Neural cell (in vitro differentiated cells): ENCODE results near the gene UTP14A. TPM values are rescaled to one million over a fixed set of nuclear protein-coding genes. Genes with fewer than 3 reads are reported as not detected.

Experiments
- H2AFZ ChIP-seq: fragments of 200-600, 300-800 bp; sonication (generic), shearing (Covaris generic); 2 replicates; pipeline ENCODE4 v1.6.0; 2014; ENCODE audit warnings: low read depth, mild to moderate bottlenecking, antibody characterized with exemption, low read length, moderate library complexity
- H3F3A ChIP-seq: fragments of 200-600 bp; shearing (Covaris generic); 2 replicates; pipeline ENCODE4 v1.6.1; 2016; ENCODE audit warnings: mild to moderate bottlenecking, moderate library complexity, mixed read lengths, antibody characterized with exemption, low read length; ENCODE audit not compliant: insufficient read depth, poor library complexity, severe bottlenecking
- H3K27ac ChIP-seq: fragments of 200-600, 300-800 bp; sonication (generic), shearing (Covaris generic); 2 replicates; pipeline ENCODE4 v1.5.1; 2014; ENCODE audit warnings: mild to moderate bottlenecking, low read length, moderate library complexity
- H3K27me3 ChIP-seq: fragments of 300-800, 200-600 bp; sonication (generic), shearing (Covaris generic); 2 replicates; pipeline ENCODE4 v1.6.0; 2014; ENCODE audit warnings: mild to moderate bottlenecking, low read depth, low read length, moderate library complexity; ENCODE audit not compliant: insufficient read depth
- H3K36me3 ChIP-seq: fragments of 300-800, 200-600 bp; sonication (generic), shearing (Covaris generic); 2 replicates; pipeline ENCODE4 v1.5.1; 2014; ENCODE audit warnings: mild to moderate bottlenecking, antibody characterized with exemption, low read length, moderate library complexity; ENCODE audit not compliant: insufficient read depth
- H3K4me2 ChIP-seq: fragments of 300-800, 200-600 bp; sonication (generic), shearing (Covaris generic); 2 replicates; pipeline ENCODE4 v1.6.0; 2014; ENCODE audit warnings: mild to moderate bottlenecking, low read length
- H3K4me3 ChIP-seq: fragments of 300-800, 200-600 bp; sonication (generic), shearing (Covaris generic); 2 replicates; pipeline ENCODE4 v1.5.1; 2014; ENCODE audit warnings: mild to moderate bottlenecking, low read length, moderate library complexity
- H3K79me2 ChIP-seq: fragments of 200-600 bp; shearing (Covaris generic); replicated peaks from 2 replicates; pipeline ENCODE4 v1.6.0; 2014; ENCODE audit warnings: mild to moderate bottlenecking, low read length, moderate library complexity; ENCODE audit not compliant: insufficient read depth
- H3K9ac ChIP-seq: fragments of 300-800, 200-600 bp; sonication (generic), shearing (Covaris generic); 2 replicates; pipeline ENCODE4 v1.6.1; 2016; ENCODE audit warnings: mild to moderate bottlenecking, low read length, mixed read lengths
- H3K9me2 ChIP-seq: fragments of 200-600 bp; shearing (Covaris generic); 2 replicates; pipeline ENCODE4 v1.6.1; 2016; ENCODE audit warnings: mild to moderate bottlenecking, low read length, mixed read lengths; ENCODE audit not compliant: insufficient read depth
- H3K9me3 ChIP-seq: fragments of 200-600, 300-800 bp; sonication (generic), shearing (Covaris generic); 2 replicates; pipeline ENCODE4 v1.6.1; 2016; ENCODE audit warnings: mild to moderate bottlenecking, mixed run types, low read length, moderate library complexity, mixed read lengths
- H4K20me1 ChIP-seq: fragments of 200-600 bp; shearing (Covaris generic); 2 replicates; pipeline ENCODE4 v1.6.1; 2016; ENCODE audit warnings: mild to moderate bottlenecking, mixed run types; ENCODE audit not compliant: insufficient read depth
- CTCF ChIP-seq: fragments of 450-650 bp; IDR thresholded peaks from 2 replicates; pipeline ENCODE4 v1.5.1; 2014; ENCODE audit warnings: antibody characterized with exemption, mild to moderate bottlenecking, moderate library complexity; ENCODE audit not compliant: poor library complexity, severe bottlenecking
- EP300 ChIP-seq: fragments of 450-650 bp; conservative IDR thresholded peaks from 2 replicates; pipeline ENCODE4 v1.6.1; 2014; ENCODE audit warnings: antibody characterized with exemption, mild to moderate bottlenecking, moderate library complexity; ENCODE audit not compliant: poor library complexity, severe bottlenecking
- EZH2 ChIP-seq: fragments of 200-600, 300-800 bp; shearing (Covaris generic), sonication (generic); IDR thresholded peaks from 2 replicates; pipeline ENCODE4 v1.6.1; 2014; ENCODE audit warnings: antibody characterized with exemption, low read length, borderline replicate concordance, mild to moderate bottlenecking; ENCODE audit not compliant: insufficient read depth, poor library complexity, severe bottlenecking
- MXI1 ChIP-seq: fragments of 450-650 bp; conservative IDR thresholded peaks from 2 replicates; pipeline ENCODE4 v1.6.1; 2014; ENCODE audit warnings: antibody characterized with exemption, mild to moderate bottlenecking; ENCODE audit not compliant: poor library complexity, severe bottlenecking
- POLR2AphosphoS5 ChIP-seq: IDR thresholded peaks from 2 replicates; pipeline ENCODE4 v1.6.1; 2012
- RAD21 ChIP-seq: fragments of 450-650 bp; conservative IDR thresholded peaks from 2 replicates; pipeline ENCODE4 v1.6.1; 2014; ENCODE audit warnings: antibody characterized with exemption, mild to moderate bottlenecking, moderate library complexity
- SMC3 ChIP-seq: fragments of 450-650 bp; conservative IDR thresholded peaks from 2 replicates; pipeline ENCODE4 v1.6.1; 2014; ENCODE audit warnings: antibody characterized with exemption, mild to moderate bottlenecking, moderate library complexity; ENCODE audit not compliant: poor library complexity
- TAF1 ChIP-seq: IDR thresholded peaks from 2 replicates; pipeline ENCODE4 v1.6.1; 2012; ENCODE audit warnings: low read depth
- polyA plus RNA-seq: library from polyadenylated mRNA; depleted of rRNA; stranded (reverse); fragments of >200 nt; gene quantifications from 2 replicates; pipeline ENCODE4 v1.2.3, GENCODE V29; 2014
- TF ChIP-seq, protein P1 (sequence below): IDR thresholded peaks from 2 replicates; pipeline ENCODE4 v1.6.1; 2012; ENCODE audit warnings: borderline replicate concordance

UTP14A gene
- polyA plus RNA-seq, 1 donor from 2014 or later: 10.5 TPM

- Histone ChIP-seq H3F3A (no peaks in the 10 kb centered on the region), H3K4me3 (no peak overlapping the region), H3K9ac (no peak overlapping the region), H2AFZ (no peak overlapping the region), H3K9me3 (no peaks in the 10 kb centered on the region), H3K27me3 (peaks cover 24% of the 10 kb centered on the region), H3K79me2 (no peaks in the 10 kb centered on the region), H3K9me2 (no peaks in the 10 kb centered on the region), H3K27ac (no peak overlapping the region), H4K20me1 (no peaks in the 10 kb centered on the region), H3K36me3 (no peaks in the 10 kb centered on the region), H3K4me2 (no peak overlapping the region)
- TF ChIP-seq EP300 (no peak), POLR2AphosphoS5 (no peak), CTCF (no peak), SMC3 (no peak), EZH2 (no peak), MXI1 (no peak), TAF1 (no peak), RAD21 (no peak)
- TF ChIP-seq, protein P1, sequence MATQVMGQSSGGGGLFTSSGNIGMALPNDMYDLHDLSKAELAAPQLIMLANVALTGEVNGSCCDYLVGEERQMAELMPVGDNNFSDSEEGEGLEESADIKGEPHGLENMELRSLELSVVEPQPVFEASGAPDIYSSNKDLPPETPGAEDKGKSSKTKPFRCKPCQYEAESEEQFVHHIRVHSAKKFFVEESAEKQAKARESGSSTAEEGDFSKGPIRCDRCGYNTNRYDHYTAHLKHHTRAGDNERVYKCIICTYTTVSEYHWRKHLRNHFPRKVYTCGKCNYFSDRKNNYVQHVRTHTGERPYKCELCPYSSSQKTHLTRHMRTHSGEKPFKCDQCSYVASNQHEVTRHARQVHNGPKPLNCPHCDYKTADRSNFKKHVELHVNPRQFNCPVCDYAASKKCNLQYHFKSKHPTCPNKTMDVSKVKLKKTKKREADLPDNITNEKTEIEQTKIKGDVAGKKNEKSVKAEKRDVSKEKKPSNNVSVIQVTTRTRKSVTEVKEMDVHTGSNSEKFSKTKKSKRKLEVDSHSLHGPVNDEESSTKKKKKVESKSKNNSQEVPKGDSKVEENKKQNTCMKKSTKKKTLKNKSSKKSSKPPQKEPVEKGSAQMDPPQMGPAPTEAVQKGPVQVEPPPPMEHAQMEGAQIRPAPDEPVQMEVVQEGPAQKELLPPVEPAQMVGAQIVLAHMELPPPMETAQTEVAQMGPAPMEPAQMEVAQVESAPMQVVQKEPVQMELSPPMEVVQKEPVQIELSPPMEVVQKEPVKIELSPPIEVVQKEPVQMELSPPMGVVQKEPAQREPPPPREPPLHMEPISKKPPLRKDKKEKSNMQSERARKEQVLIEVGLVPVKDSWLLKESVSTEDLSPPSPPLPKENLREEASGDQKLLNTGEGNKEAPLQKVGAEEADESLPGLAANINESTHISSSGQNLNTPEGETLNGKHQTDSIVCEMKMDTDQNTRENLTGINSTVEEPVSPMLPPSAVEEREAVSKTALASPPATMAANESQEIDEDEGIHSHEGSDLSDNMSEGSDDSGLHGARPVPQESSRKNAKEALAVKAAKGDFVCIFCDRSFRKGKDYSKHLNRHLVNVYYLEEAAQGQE: no peak
Measured at GRCh38 chrX:129953881-129954280, 47.9 kb downstream of the UTP14A start.

DNA sequence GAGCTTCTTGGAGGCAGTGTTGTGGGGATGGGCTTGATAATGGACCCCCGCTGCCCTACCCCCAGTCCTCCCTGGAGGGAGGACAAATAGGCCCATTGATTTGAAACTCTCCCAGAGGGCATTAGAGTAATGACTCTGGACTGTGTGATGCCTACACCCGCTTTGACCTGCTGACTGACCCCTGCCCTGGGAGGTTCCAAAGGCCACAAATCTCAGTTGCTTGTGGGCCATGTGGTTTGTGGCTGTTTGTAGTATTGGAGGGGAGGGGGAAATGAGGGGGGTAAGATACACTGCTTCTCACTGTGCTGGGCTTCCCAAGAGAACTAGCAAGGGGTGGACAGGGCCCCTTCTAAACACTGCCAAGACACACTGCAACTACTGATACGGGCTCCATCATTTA lies 48.8 kb downstream of the UTP14A start:
- no peaks in the 10 kb centered on the region for H3K9me2 ChIP-seq
- H3K4me2 ChIP-seq: no peak overlapping the region
- H3K9me3 ChIP-seq: no peaks in the 10 kb centered on the region
- H3K9ac ChIP-seq: no peak overlapping the region
- H3K36me3 ChIP-seq: no peaks in the 10 kb centered on the region
- H3F3A ChIP-seq: no peaks in the 10 kb centered on the region
- no peak overlapping the region for H2AFZ ChIP-seq
- no peaks in the 10 kb centered on the region for H3K79me2 ChIP-seq
- TF ChIP-seq TAF1 (no peak), EZH2 (no peak), SMC3 (no peak), MXI1 (no peak), EP300 (no peak)
- TF ChIP-seq, protein P1: no peak
- no peaks in the 10 kb centered on the region for H4K20me1 ChIP-seq
- H3K27me3 ChIP-seq: peaks cover 25% of the 10 kb centered on the region
- no peak overlapping the region for H3K4me3 ChIP-seq
- H3K27ac ChIP-seq: no peak overlapping the region
